HCT116 (cell line): ENCODE measurements around the gene NEK6. TPM values are rescaled to one million over a fixed set of nuclear protein-coding genes. Genes with fewer than 3 reads are reported as not detected.

Source experiments
- ATAC-seq: fragments of 200-7000 bp; cut with Tn5 transposase; 2 replicates; pipeline ENCODE4 v1.9.1; 2020; ENCODE audit warnings: mild to moderate bottlenecking, moderate library complexity
- BruUV-seq: library from RNA; stranded (reverse); fragments of 400-500 nt; replicated peaks from 2 replicates; lab custom pipeline; 2021; lab: Mats Ljungman, UMichigan
- CTCF ChIA-PET: fragments of 300-600 bp; sonication (Branson Sonifier 250); formaldehyde crosslinking; loops from one replicate; lab custom pipeline; 2021; ENCODE audit warnings: antibody characterized with exemption; lab: Charles Lee
- POLR2A ChIA-PET: fragments of 300-600, 350-600 bp; sonication (Branson Sonifier 250); formaldehyde crosslinking; loops from one replicate; lab custom pipeline; 2021; ENCODE audit warnings: antibody characterized with exemption; lab: Charles Lee
- RAD21 ChIA-PET, 2 experiments: fragments of 300-600 bp; sonication (Branson Sonifier 250); formaldehyde crosslinking; loops; one replicate each; lab custom pipeline; 2023; ENCODE audit warnings: low total read pairs in 2 of 2; ENCODE audit not compliant: uncharacterized antibody in 2 of 2, unreplicated experiment in 2 of 2, low non-redundant PET in 1 of 2; lab: Charles Lee
- DNase-seq: peaks from one replicate; pipeline ENCODE4 v3.0.0-alpha.2; 2010; ENCODE audit warnings: low read depth, low spot score
- H2AFZ ChIP-seq: fragments of 200-600 bp; shearing (Covaris generic), sonication (generic); 2 replicates; pipeline ENCODE4 v1.6.1; 2017; ENCODE audit warnings: low read depth, mixed run types, mixed read lengths, antibody characterized with exemption, low read length; ENCODE audit not compliant: poor library complexity, severe bottlenecking
- H3K27ac ChIP-seq: 2 replicates; pipeline ENCODE4 v1.5.1; 2012; ENCODE audit warnings: low read depth, low read length
- H3K27me3 ChIP-seq: fragments of 200-600 bp; sonication (generic); 2 replicates; pipeline ENCODE4 v1.6.1; 2016; ENCODE audit warnings: mixed run types, low read length, mixed read lengths; ENCODE audit not compliant: insufficient read depth
- H3K36me3 ChIP-seq, 2 experiments: fragments of 200-500 bp in 1 of 2; fragments of 200-600 bp in 1 of 2; sonication (Bioruptor generic) in 1 of 2; sonication (generic) in 1 of 2; 2 replicates each; pipeline versions ENCODE4 v1.5.1 to v1.6.1; 2014 to 2016; ENCODE audit warnings: low read length in 2 of 2, inconsistent platforms in 1 of 2, mixed read lengths in 1 of 2, mixed run types in 1 of 2; ENCODE audit not compliant: insufficient read depth in 2 of 2, control insufficient read depth in 1 of 2
- H3K4me1 ChIP-seq, 2 experiments: fragments of 200-600 bp in 1 of 2; sonication (generic) in 1 of 2; 2 replicates each; pipeline versions ENCODE4 v1.5.1 to v1.6.1; 2012 to 2017; ENCODE audit warnings: low read length in 2 of 2, inconsistent platforms in 1 of 2, mild to moderate bottlenecking in 1 of 2, mixed read lengths in 1 of 2, mixed run types in 1 of 2, moderate library complexity in 1 of 2; ENCODE audit not compliant: insufficient read depth in 2 of 2, control insufficient read depth in 1 of 2
- H3K4me2 ChIP-seq: fragments of 200-600 bp; sonication (generic); 2 replicates; pipeline ENCODE4 v1.6.1; 2017; ENCODE audit warnings: mixed run types, low read length, mixed read lengths
- H3K4me3 ChIP-seq, 2 experiments: fragments of 200-600 bp in 1 of 2; sonication (generic) in 1 of 2; replicated peaks in 1 of 2; 2 replicates each; pipeline ENCODE4 v1.5.1; 2011 to 2016; ENCODE audit warnings: low read length in 2 of 2, control low read depth in 1 of 2, low read depth in 1 of 2, mild to moderate bottlenecking in 1 of 2, mixed read lengths in 1 of 2, mixed run types in 1 of 2
- H3K79me2 ChIP-seq: fragments of 200-600 bp; sonication (generic); 2 replicates; pipeline ENCODE4 v1.6.1; 2017; ENCODE audit warnings: mild to moderate bottlenecking, mixed run types, low read length, moderate library complexity, mixed read lengths; ENCODE audit not compliant: insufficient read depth
- H3K9ac ChIP-seq: fragments of 200-600 bp; sonication (generic); 2 replicates; pipeline ENCODE4 v1.6.1; 2016; ENCODE audit warnings: low read length, mixed read lengths
- H3K9me2 ChIP-seq: fragments of 200-600 bp; sonication (generic), shearing (Covaris generic); 2 replicates; pipeline ENCODE4 v1.6.1; 2017; ENCODE audit warnings: mixed run types, mild to moderate bottlenecking, moderate library complexity; ENCODE audit not compliant: insufficient read depth
- H3K9me3 ChIP-seq, 2 experiments: fragments of 200-500 bp in 1 of 2; fragments of 200-600 bp in 1 of 2; sonication (Bioruptor generic) in 1 of 2; sonication (generic) in 1 of 2; 2 replicates each; pipeline ENCODE4 v1.6.1; 2014 to 2017; ENCODE audit warnings: low read length in 2 of 2, mixed read lengths in 2 of 2, inconsistent platforms in 1 of 2, low read depth in 1 of 2, mild to moderate bottlenecking in 1 of 2, mixed run types in 1 of 2, moderate library complexity in 1 of 2; ENCODE audit not compliant: control insufficient read depth in 1 of 2, insufficient read depth in 1 of 2
- H4K20me1 ChIP-seq: fragments of 200-600 bp; sonication (generic), shearing (Covaris generic); 2 replicates; pipeline ENCODE4 v1.6.1; 2017; ENCODE audit warnings: mixed run types, mild to moderate bottlenecking, moderate library complexity; ENCODE audit not compliant: insufficient read depth
- CBX3 ChIP-seq: IDR thresholded peaks from 2 replicates; pipeline ENCODE4 v1.6.1; 2012; ENCODE audit warnings: low read depth
- CEBPB ChIP-seq: IDR thresholded peaks from 2 replicates; pipeline ENCODE4 v1.6.1; 2012; ENCODE audit warnings: low read depth
- EZH2phosphoT487 ChIP-seq: fragments of 200-600 bp; IDR thresholded peaks from 2 replicates; pipeline ENCODE4 v1.6.1; 2018; ENCODE audit warnings: antibody characterized with exemption, borderline replicate concordance
- FOSL1 ChIP-seq: IDR thresholded peaks from 2 replicates; pipeline ENCODE4 v1.6.1; 2012; ENCODE audit warnings: low read depth
- JUND ChIP-seq: IDR thresholded peaks from 2 replicates; pipeline ENCODE4 v1.6.1; 2012
- POLR2AphosphoS5 ChIP-seq: IDR thresholded peaks from 2 replicates; pipeline ENCODE4 v1.6.1; 2011; ENCODE audit warnings: mild to moderate bottlenecking, low read depth, low read length, moderate library complexity
- RAD21 ChIP-seq: IDR thresholded peaks from 2 replicates; pipeline ENCODE4 v1.6.1; 2012; ENCODE audit warnings: low read depth, mild to moderate bottlenecking
- SIN3A ChIP-seq: IDR thresholded peaks from 2 replicates; pipeline ENCODE4 v1.6.1; 2012; ENCODE audit warnings: low read depth
- SP1 ChIP-seq: IDR thresholded peaks from 2 replicates; pipeline ENCODE4 v1.6.1; 2012; ENCODE audit warnings: low read depth
- TCF7L2 ChIP-seq: IDR thresholded peaks from 2 replicates; pipeline ENCODE4 v1.7.0; 2011; ENCODE audit warnings: borderline replicate concordance, inconsistent platforms; ENCODE audit not compliant: insufficient read depth, insufficient read length; ENCODE audit errors: extremely low read depth
- intact Hi-C: fragments of 100-400 bp; cut with micrococcal nuclease; formaldehyde crosslinking; loops from 2 replicates; pipeline ENCODE4 v1.10.0; 2022
- total RNA-seq: library from RNA; stranded (reverse); gene quantifications from one replicate; pipeline ENCODE4 v1.2.1, GENCODE V29; 2021; ENCODE audit not compliant: unreplicated experiment
- TF ChIP-seq, protein P1 (sequence below): IDR thresholded peaks from 2 replicates; pipeline ENCODE4 v1.6.1; 2011; ENCODE audit warnings: mild to moderate bottlenecking, low read length, moderate library complexity; ENCODE audit not compliant: insufficient replicate concordance; ENCODE audit errors: extremely low read depth
- TF ChIP-seq, protein P2 (sequence below): IDR thresholded peaks from 2 replicates; pipeline ENCODE4 v1.6.1; 2012; ENCODE audit warnings: low read depth
- TF ChIP-seq, protein P3 (sequence below): IDR thresholded peaks from 2 replicates; pipeline ENCODE4 v1.6.1; 2012
- TF ChIP-seq, protein P4 (sequence below): IDR thresholded peaks from 2 replicates; pipeline ENCODE4 v1.6.1; 2012

The NEK6 gene
- total RNA-seq, 1 experiment from 2014 or later = 40.8 TPM

DNA sequence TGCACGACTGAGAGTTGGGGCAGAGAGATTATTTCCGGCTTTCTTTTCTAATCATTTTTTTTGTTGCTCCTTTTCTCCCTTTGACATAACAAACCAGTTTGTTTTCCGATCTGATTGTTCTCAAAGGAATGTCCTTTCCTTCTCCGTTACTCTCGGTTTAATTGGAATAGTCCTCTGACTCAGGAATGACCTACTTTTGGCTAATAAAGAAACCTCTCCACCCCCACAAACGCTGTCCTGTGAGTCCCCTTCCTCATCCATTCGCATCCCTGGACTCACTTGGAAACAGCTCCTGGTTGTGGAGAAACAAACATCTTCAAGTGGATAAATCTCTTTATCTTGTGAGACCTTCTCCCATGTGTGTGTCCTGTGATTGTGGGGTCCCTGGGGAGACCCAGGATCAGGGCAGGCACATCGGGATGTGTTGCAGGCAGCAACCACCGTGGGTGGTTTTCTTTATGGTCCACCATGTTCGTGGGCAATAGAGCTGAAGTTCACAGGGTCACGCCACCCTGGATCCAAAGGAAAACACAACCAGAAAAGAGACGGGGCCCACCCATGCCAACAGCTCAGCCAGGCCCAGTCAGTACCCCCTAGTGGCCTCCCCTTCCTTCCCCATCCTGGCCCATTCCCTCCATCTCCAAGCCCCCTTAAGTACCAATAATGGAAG, 45.2 kb upstream of the NEK6 start:
- Histone ChIP-seq H2AFZ (no peak overlapping the region), H3K4me3 (no peak overlapping the region), H4K20me1 (no peaks in the 10 kb centered on the region), H3K4me2 (no peak overlapping the region), H3K9ac (no peak overlapping the region), H3K36me3 (no peaks in the 10 kb centered on the region), H3K9me3 (no peaks in the 10 kb centered on the region), H3K27ac (no peak overlapping the region), H3K9me2 (no peaks in the 10 kb centered on the region)
- CTCF ChIA-PET = no interaction called here
- ATAC-seq = no peak
- DNase-seq = no peak
- POLR2A ChIA-PET = no interaction called here
- TF ChIP-seq SIN3A = no peak
- TF ChIP-seq, protein P1, sequence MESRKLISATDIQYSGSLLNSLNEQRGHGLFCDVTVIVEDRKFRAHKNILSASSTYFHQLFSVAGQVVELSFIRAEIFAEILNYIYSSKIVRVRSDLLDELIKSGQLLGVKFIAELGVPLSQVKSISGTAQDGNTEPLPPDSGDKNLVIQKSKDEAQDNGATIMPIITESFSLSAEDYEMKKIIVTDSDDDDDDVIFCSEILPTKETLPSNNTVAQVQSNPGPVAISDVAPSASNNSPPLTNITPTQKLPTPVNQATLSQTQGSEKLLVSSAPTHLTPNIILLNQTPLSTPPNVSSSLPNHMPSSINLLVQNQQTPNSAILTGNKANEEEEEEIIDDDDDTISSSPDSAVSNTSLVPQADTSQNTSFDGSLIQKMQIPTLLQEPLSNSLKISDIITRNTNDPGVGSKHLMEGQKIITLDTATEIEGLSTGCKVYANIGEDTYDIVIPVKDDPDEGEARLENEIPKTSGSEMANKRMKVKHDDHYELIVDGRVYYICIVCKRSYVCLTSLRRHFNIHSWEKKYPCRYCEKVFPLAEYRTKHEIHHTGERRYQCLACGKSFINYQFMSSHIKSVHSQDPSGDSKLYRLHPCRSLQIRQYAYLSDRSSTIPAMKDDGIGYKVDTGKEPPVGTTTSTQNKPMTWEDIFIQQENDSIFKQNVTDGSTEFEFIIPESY = no peak
- TF ChIP-seq, protein P2, sequence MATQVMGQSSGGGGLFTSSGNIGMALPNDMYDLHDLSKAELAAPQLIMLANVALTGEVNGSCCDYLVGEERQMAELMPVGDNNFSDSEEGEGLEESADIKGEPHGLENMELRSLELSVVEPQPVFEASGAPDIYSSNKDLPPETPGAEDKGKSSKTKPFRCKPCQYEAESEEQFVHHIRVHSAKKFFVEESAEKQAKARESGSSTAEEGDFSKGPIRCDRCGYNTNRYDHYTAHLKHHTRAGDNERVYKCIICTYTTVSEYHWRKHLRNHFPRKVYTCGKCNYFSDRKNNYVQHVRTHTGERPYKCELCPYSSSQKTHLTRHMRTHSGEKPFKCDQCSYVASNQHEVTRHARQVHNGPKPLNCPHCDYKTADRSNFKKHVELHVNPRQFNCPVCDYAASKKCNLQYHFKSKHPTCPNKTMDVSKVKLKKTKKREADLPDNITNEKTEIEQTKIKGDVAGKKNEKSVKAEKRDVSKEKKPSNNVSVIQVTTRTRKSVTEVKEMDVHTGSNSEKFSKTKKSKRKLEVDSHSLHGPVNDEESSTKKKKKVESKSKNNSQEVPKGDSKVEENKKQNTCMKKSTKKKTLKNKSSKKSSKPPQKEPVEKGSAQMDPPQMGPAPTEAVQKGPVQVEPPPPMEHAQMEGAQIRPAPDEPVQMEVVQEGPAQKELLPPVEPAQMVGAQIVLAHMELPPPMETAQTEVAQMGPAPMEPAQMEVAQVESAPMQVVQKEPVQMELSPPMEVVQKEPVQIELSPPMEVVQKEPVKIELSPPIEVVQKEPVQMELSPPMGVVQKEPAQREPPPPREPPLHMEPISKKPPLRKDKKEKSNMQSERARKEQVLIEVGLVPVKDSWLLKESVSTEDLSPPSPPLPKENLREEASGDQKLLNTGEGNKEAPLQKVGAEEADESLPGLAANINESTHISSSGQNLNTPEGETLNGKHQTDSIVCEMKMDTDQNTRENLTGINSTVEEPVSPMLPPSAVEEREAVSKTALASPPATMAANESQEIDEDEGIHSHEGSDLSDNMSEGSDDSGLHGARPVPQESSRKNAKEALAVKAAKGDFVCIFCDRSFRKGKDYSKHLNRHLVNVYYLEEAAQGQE = no peak
- no peak for TF ChIP-seq CBX3
- no peak for TF ChIP-seq JUND
- TF ChIP-seq, protein P3, sequence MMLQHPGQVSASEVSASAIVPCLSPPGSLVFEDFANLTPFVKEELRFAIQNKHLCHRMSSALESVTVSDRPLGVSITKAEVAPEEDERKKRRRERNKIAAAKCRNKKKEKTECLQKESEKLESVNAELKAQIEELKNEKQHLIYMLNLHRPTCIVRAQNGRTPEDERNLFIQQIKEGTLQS = no peak
- TF ChIP-seq, protein P4, sequence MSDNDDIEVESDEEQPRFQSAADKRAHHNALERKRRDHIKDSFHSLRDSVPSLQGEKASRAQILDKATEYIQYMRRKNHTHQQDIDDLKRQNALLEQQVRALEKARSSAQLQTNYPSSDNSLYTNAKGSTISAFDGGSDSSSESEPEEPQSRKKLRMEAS = no peak
- TF ChIP-seq CEBPB = no peak
- TF ChIP-seq TCF7L2 = no peak
- TF ChIP-seq RAD21 = no peak
- no peak for TF ChIP-seq EZH2phosphoT487
- TF ChIP-seq POLR2AphosphoS5 = no peak
- no peak for TF ChIP-seq SP1
- TF ChIP-seq FOSL1 = no peak
- TF ChIP-seq, all 23 proteins: peak for 0
- H3K4me1 ChIP-seq = no peaks in the 10 kb centered on the region
- H3K27me3 ChIP-seq = no peaks in the 10 kb centered on the region
- RAD21 ChIA-PET = no interaction called here
- H3K79me2 ChIP-seq = no peaks in the 10 kb centered on the region
- intact Hi-C loops = no loop called here
- no TSS peak for BruUV-seq
